HCT116 (cell line): Measurements from ENCODE around the gene HNRNPDL.

Experiments used
- CBX3 ChIP-seq: IDR thresholded peaks from 2 replicates; pipeline ENCODE4 v1.6.1; 2012; ENCODE audit warnings: low read depth
- EZH2 ChIP-seq: fragments of 200-600 bp; sonication (generic); IDR thresholded peaks from 2 replicates; pipeline ENCODE4 v1.6.1; 2017; ENCODE audit warnings: antibody characterized with exemption, mixed run types
- EZH2phosphoT487 ChIP-seq: fragments of 200-600 bp; IDR thresholded peaks from 2 replicates; pipeline ENCODE4 v1.6.1; 2018; ENCODE audit warnings: antibody characterized with exemption, borderline replicate concordance
- JUND ChIP-seq: IDR thresholded peaks from 2 replicates; pipeline ENCODE4 v1.6.1; 2012
- POLR2A ChIP-seq: IDR thresholded peaks from 2 replicates; pipeline ENCODE4 v1.7.0; 2011; ENCODE audit warnings: borderline replicate concordance; ENCODE audit not compliant: insufficient read depth, insufficient read length; ENCODE audit errors: extremely low read depth
- POLR2AphosphoS5 ChIP-seq: IDR thresholded peaks from 2 replicates; pipeline ENCODE4 v1.6.1; 2011; ENCODE audit warnings: mild to moderate bottlenecking, low read depth, low read length, moderate library complexity
- RAD21 ChIP-seq: IDR thresholded peaks from 2 replicates; pipeline ENCODE4 v1.6.1; 2012; ENCODE audit warnings: low read depth, mild to moderate bottlenecking
- SRF ChIP-seq: IDR thresholded peaks from 2 replicates; pipeline ENCODE4 v1.6.1; 2012; ENCODE audit warnings: low read depth
- TF ChIP-seq, protein P1 (sequence below), 3 experiments: fragments of 200-600 bp in 1 of 3; sonication (generic) in 1 of 3; IDR thresholded peaks in 2 of 3; conservative IDR thresholded peaks in 1 of 3; 2 replicates each; pipeline ENCODE4 v1.5.1; 2012 to 2017; ENCODE audit warnings: low read depth in 2 of 3, low read length in 2 of 3, antibody characterized with exemption in 1 of 3, borderline replicate concordance in 1 of 3, control low read depth in 1 of 3, mild to moderate bottlenecking in 1 of 3, mixed read lengths in 1 of 3, mixed run types in 1 of 3, moderate library complexity in 1 of 3; ENCODE audit not compliant: insufficient read depth in 1 of 3
- TF ChIP-seq, protein P2 (sequence below): IDR thresholded peaks from 2 replicates; pipeline ENCODE4 v1.6.1; 2012; ENCODE audit warnings: low read depth
- TF ChIP-seq, protein P3 (sequence below): IDR thresholded peaks from 2 replicates; pipeline ENCODE4 v1.6.1; 2012

DNA sequence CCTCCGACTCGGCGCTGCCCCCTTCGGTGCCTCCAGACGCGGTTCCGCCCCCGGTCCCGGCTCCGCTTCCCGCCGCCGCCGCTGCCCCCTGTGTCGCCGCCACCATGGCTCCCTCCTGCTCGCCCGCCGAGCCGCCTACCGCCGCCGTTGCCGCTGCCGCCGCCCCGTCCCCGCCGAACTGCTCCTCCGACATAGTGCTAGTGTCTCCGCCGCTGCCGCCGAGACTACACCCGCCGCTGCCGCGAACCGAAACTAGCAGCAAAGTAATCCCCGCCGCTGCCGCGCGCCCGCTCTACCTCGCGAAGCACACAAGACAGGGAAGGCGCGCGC lies 56.8 kb downstream of the HNRNPDL start:
- TF ChIP-seq, protein P1, sequence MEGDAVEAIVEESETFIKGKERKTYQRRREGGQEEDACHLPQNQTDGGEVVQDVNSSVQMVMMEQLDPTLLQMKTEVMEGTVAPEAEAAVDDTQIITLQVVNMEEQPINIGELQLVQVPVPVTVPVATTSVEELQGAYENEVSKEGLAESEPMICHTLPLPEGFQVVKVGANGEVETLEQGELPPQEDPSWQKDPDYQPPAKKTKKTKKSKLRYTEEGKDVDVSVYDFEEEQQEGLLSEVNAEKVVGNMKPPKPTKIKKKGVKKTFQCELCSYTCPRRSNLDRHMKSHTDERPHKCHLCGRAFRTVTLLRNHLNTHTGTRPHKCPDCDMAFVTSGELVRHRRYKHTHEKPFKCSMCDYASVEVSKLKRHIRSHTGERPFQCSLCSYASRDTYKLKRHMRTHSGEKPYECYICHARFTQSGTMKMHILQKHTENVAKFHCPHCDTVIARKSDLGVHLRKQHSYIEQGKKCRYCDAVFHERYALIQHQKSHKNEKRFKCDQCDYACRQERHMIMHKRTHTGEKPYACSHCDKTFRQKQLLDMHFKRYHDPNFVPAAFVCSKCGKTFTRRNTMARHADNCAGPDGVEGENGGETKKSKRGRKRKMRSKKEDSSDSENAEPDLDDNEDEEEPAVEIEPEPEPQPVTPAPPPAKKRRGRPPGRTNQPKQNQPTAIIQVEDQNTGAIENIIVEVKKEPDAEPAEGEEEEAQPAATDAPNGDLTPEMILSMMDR (IDR thresholded peaks at IDR 0.05 in 2 of 3, conservative IDR thresholded peaks at IDR 0.05 in 1 of 3; ENCODE audit: borderline replicate concordance in 1 of 3, insufficient read depth in 1 of 3, low read depth in 2 of 3, low read length in 2 of 3), result no peak
- TF ChIP-seq, protein P2, sequence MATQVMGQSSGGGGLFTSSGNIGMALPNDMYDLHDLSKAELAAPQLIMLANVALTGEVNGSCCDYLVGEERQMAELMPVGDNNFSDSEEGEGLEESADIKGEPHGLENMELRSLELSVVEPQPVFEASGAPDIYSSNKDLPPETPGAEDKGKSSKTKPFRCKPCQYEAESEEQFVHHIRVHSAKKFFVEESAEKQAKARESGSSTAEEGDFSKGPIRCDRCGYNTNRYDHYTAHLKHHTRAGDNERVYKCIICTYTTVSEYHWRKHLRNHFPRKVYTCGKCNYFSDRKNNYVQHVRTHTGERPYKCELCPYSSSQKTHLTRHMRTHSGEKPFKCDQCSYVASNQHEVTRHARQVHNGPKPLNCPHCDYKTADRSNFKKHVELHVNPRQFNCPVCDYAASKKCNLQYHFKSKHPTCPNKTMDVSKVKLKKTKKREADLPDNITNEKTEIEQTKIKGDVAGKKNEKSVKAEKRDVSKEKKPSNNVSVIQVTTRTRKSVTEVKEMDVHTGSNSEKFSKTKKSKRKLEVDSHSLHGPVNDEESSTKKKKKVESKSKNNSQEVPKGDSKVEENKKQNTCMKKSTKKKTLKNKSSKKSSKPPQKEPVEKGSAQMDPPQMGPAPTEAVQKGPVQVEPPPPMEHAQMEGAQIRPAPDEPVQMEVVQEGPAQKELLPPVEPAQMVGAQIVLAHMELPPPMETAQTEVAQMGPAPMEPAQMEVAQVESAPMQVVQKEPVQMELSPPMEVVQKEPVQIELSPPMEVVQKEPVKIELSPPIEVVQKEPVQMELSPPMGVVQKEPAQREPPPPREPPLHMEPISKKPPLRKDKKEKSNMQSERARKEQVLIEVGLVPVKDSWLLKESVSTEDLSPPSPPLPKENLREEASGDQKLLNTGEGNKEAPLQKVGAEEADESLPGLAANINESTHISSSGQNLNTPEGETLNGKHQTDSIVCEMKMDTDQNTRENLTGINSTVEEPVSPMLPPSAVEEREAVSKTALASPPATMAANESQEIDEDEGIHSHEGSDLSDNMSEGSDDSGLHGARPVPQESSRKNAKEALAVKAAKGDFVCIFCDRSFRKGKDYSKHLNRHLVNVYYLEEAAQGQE, result no peak
- TF ChIP-seq EZH2phosphoT487 (no peak), JUND (no peak), CBX3 (no peak), EZH2 (no peak), SRF (no peak), POLR2A (no peak), POLR2AphosphoS5 (no peak; the same call in 1 of the 2 replicates), RAD21 (no peak)
- TF ChIP-seq, protein P3, sequence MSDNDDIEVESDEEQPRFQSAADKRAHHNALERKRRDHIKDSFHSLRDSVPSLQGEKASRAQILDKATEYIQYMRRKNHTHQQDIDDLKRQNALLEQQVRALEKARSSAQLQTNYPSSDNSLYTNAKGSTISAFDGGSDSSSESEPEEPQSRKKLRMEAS, result no peak
